IMR-90 (cell line): Measurements from ENCODE around the gene PTRH2. TPM values are rescaled to one million over a fixed set of nuclear protein-coding genes. Genes with fewer than 3 reads are reported as not detected.

Experiments
- ATAC-seq: fragments of 200-7000 bp; cut with Tn5 transposase; 2 replicates; pipeline ENCODE4 v1.9.1; 2020; ENCODE audit warnings: low read depth, mild to moderate bottlenecking, moderate library complexity
- BruUV-seq: library from RNA; stranded (reverse); fragments of 400-500 nt; replicated peaks from 2 replicates; lab custom pipeline; 2021; lab: Mats Ljungman, UMichigan
- CTCF ChIA-PET: fragments of 300-600 bp; formaldehyde crosslinking; extraction: SDS; loops from one replicate; lab custom pipeline; 2021; ENCODE audit warnings: antibody characterized with exemption; lab: Yijun Ruan, JAX
- POLR2A ChIA-PET: fragments of 300-600 bp; sonication (Branson Sonifier 250); formaldehyde crosslinking; loops from one replicate; lab custom pipeline; 2022; ENCODE audit warnings: antibody characterized with exemption; ENCODE audit not compliant: unreplicated experiment; lab: Charles Lee
- DNase-seq: peaks from one replicate; pipeline ENCODE4 v3.0.0; 2013
- H2AFZ ChIP-seq: replicated peaks from 2 replicates; pipeline ENCODE3; 2013; ENCODE audit warnings: low read length, mild to moderate bottlenecking; ENCODE audit not compliant: poor library complexity
- H2AK5ac ChIP-seq: 2 replicates; pipeline ENCODE4 v1.6.1; 2013; ENCODE audit warnings: low read depth, low read length, inconsistent platforms
- H2AK9ac ChIP-seq: replicated peaks from 2 replicates; pipeline ENCODE3; 2013; ENCODE audit warnings: mild to moderate bottlenecking, low read depth, low read length, moderate library complexity; ENCODE audit not compliant: poor library complexity
- H2BK120ac ChIP-seq: 2 replicates; pipeline ENCODE4 v1.6.1; 2013; ENCODE audit warnings: low read depth, low read length, inconsistent platforms
- H2BK15ac ChIP-seq: 3 replicates; pipeline ENCODE4 v1.6.1; 2013; ENCODE audit warnings: low read depth, low read length, inconsistent platforms
- H2BK20ac ChIP-seq: 2 replicates; pipeline ENCODE4 v1.6.1; 2013; ENCODE audit warnings: low read depth, mild to moderate bottlenecking, inconsistent platforms, low read length, moderate library complexity
- H2BK5ac ChIP-seq: 2 replicates; pipeline ENCODE4 v1.6.1; 2013; ENCODE audit warnings: mild to moderate bottlenecking, low read depth, low read length, inconsistent platforms; ENCODE audit not compliant: poor library complexity, severe bottlenecking
- H3K14ac ChIP-seq: replicated peaks from 2 replicates; pipeline ENCODE4 v1.6.1; 2013; ENCODE audit warnings: low read depth, low read length, inconsistent platforms
- H3K18ac ChIP-seq: 2 replicates; pipeline ENCODE4 v1.6.1; 2013; ENCODE audit warnings: low read depth, low read length, control low read depth
- H3K23ac ChIP-seq: 2 replicates; pipeline ENCODE4 v1.6.1; 2013; ENCODE audit warnings: low read depth, low read length, inconsistent platforms
- H3K27ac ChIP-seq: 2 replicates; pipeline ENCODE4 v1.5.1; 2013; ENCODE audit warnings: mild to moderate bottlenecking, control low read depth, low read length; ENCODE audit not compliant: insufficient read depth
- H3K27me3 ChIP-seq: 2 replicates; pipeline ENCODE4 v1.6.1; 2013; ENCODE audit warnings: low read length; ENCODE audit not compliant: control insufficient read depth, insufficient read depth
- H3K36me3 ChIP-seq: 2 replicates; pipeline ENCODE4 v1.6.1; 2013; ENCODE audit warnings: low read length, mixed read lengths; ENCODE audit not compliant: control insufficient read depth, insufficient read depth
- H3K4ac ChIP-seq: 2 replicates; pipeline ENCODE4 v1.6.1; 2013; ENCODE audit warnings: low read depth, low read length, inconsistent platforms
- H3K4me1 ChIP-seq: 2 replicates; pipeline ENCODE4 v1.6.1; 2013; ENCODE audit warnings: low read length, mixed read lengths; ENCODE audit not compliant: control insufficient read depth, insufficient read depth
- H3K4me2 ChIP-seq: 2 replicates; pipeline ENCODE4 v1.6.1; 2013; ENCODE audit warnings: low read depth, mild to moderate bottlenecking, control low read depth, low read length, moderate library complexity
- H3K4me3 ChIP-seq: 2 replicates; pipeline ENCODE4 v1.5.1; 2013; ENCODE audit warnings: low read depth, mild to moderate bottlenecking, control low read depth, low read length, moderate library complexity; ENCODE audit not compliant: insufficient read depth
- H3K56ac ChIP-seq: 2 replicates; pipeline ENCODE4 v1.6.1; 2013; ENCODE audit warnings: low read length, inconsistent platforms; ENCODE audit not compliant: insufficient read depth; ENCODE audit errors: extremely low read depth
- H3K79me1 ChIP-seq, 2 experiments: 2 replicates each; pipeline ENCODE4 v1.6.1; 2013; ENCODE audit warnings: low read length in 2 of 2, inconsistent platforms in 1 of 2, low read depth in 1 of 2
- H3K9ac ChIP-seq: 2 replicates; pipeline ENCODE4 v1.6.1; 2013; ENCODE audit warnings: low read depth, low read length, control low read depth
- H3K9me1 ChIP-seq: 2 replicates; pipeline ENCODE4 v1.6.1; 2013; ENCODE audit warnings: low read length, inconsistent platforms; ENCODE audit not compliant: insufficient read depth
- H3K9me3 ChIP-seq: 2 replicates; pipeline ENCODE4 v1.6.1; 2013; ENCODE audit warnings: low read length; ENCODE audit not compliant: control insufficient read depth, insufficient read depth
- H4K20me1 ChIP-seq: 2 replicates; pipeline ENCODE4 v1.6.1; 2013; ENCODE audit warnings: low read length, inconsistent platforms; ENCODE audit not compliant: insufficient read depth
- H4K5ac ChIP-seq: 2 replicates; pipeline ENCODE4 v1.6.1; 2013; ENCODE audit warnings: mild to moderate bottlenecking, low read depth, low read length, control low read depth
- H4K8ac ChIP-seq, 2 experiments: 2 replicates each; pipeline ENCODE4 v1.6.1; 2013; ENCODE audit warnings: low read depth in 2 of 2, low read length in 2 of 2, control low read depth in 1 of 2, inconsistent platforms in 1 of 2
- H4K91ac ChIP-seq: 2 replicates; pipeline ENCODE4 v1.6.1; 2013; ENCODE audit warnings: low read depth, low read length, inconsistent platforms; ENCODE audit not compliant: insufficient read depth
- BHLHE40 ChIP-seq: fragments of 150-350 bp; IDR thresholded peaks from 2 replicates; pipeline ENCODE4 v1.6.1; 2016; ENCODE audit warnings: mild to moderate bottlenecking, low read depth, low read length
- CEBPB ChIP-seq: IDR thresholded peaks from 2 replicates; pipeline ENCODE4 v1.6.1; 2012; ENCODE audit warnings: low read depth, low read length, improper control_type of control experiment
- CHD1 ChIP-seq: IDR thresholded peaks from 2 replicates; pipeline ENCODE4 v1.6.1; 2012; ENCODE audit warnings: low read depth, low read length, improper control_type of control experiment
- CTCF ChIP-seq: conservative IDR thresholded peaks from 2 replicates; pipeline ENCODE4 v1.5.1; 2012; ENCODE audit warnings: mild to moderate bottlenecking, low read depth, low read length, improper control_type of control experiment
- ELK1 ChIP-seq: fragments of 150-350 bp; IDR thresholded peaks from 2 replicates; pipeline ENCODE4 v1.6.1; 2016; ENCODE audit warnings: low read depth, mild to moderate bottlenecking, low read length, moderate library complexity, borderline replicate concordance
- FOS ChIP-seq: fragments of 150-350 bp; IDR thresholded peaks from 2 replicates; pipeline ENCODE4 v1.6.1; 2016; ENCODE audit warnings: low read depth, low read length
- MAFK ChIP-seq: IDR thresholded peaks from 2 replicates; pipeline ENCODE4 v1.6.1; 2012; ENCODE audit warnings: low read depth, low read length, improper control_type of control experiment
- MAZ ChIP-seq: IDR thresholded peaks from 2 replicates; pipeline ENCODE4 v1.6.1; 2012; ENCODE audit warnings: low read depth, mild to moderate bottlenecking, low read length, improper control_type of control experiment, moderate library complexity, borderline replicate concordance
- MXI1 ChIP-seq: IDR thresholded peaks from 2 replicates; pipeline ENCODE4 v1.6.1; 2012; ENCODE audit warnings: low read depth, mild to moderate bottlenecking, low read length, moderate library complexity, borderline replicate concordance
- POLR2A ChIP-seq: IDR thresholded peaks from 2 replicates; pipeline ENCODE4 v1.6.1; 2012; ENCODE audit warnings: mild to moderate bottlenecking, low read depth, low read length
- RAD21 ChIP-seq: IDR thresholded peaks from 2 replicates; pipeline ENCODE4 v1.6.1; 2012; ENCODE audit warnings: low read length, improper control_type of control experiment
- RCOR1 ChIP-seq: IDR thresholded peaks from 2 replicates; pipeline ENCODE4 v1.6.1; 2012; ENCODE audit warnings: mild to moderate bottlenecking, low read length, improper control_type of control experiment; ENCODE audit not compliant: insufficient replicate concordance
- RFX5 ChIP-seq: IDR thresholded peaks from 2 replicates; pipeline ENCODE4 v1.8.0; 2012; ENCODE audit warnings: low read depth, mild to moderate bottlenecking, low read length, moderate library complexity
- SMC3 ChIP-seq: fragments of 150-350 bp; IDR thresholded peaks from 2 replicates; pipeline ENCODE4 v1.6.1; 2016; ENCODE audit warnings: low read depth, mild to moderate bottlenecking, antibody characterized with exemption, low read length, moderate library complexity
- USF2 ChIP-seq: fragments of 150-350 bp; IDR thresholded peaks from 2 replicates; pipeline ENCODE4 v1.6.1; 2017; ENCODE audit warnings: mild to moderate bottlenecking, antibody characterized with exemption, low read length, low read depth
- WGBS, 2 experiments: methylation state at CpG; one replicate each; pipeline versions ENCODE4 v1.1.5 to v1.1.7; 2013; ENCODE audit warnings: missing lambda C conversion rate in 2 of 2; ENCODE audit not compliant: insufficient read length in 1 of 2; ENCODE audit errors: extremely low coverage in 2 of 2; 5-methylcytosine and 5-hydroxymethylcytosine counted together
- dilution Hi-C: fragments of 300-500 bp; cut with HindIII; formaldehyde crosslinking; loops from one replicate; pipeline ENCODE4 v1.14.3; 2018; ENCODE audit warnings: low sequenced_read_pairs; ENCODE audit not compliant: unreplicated experiment
- in situ Hi-C: fragments of 300-500 bp; cut with MboI; formaldehyde crosslinking; loops from 3 replicates; pipeline ENCODE4 v1.14.3; 2019; ENCODE audit warnings: low sequenced_read_pairs, inconsistent platforms, mixed read lengths
- intact Hi-C: fragments of 100-400 bp; cut with micrococcal nuclease; formaldehyde crosslinking; loops from 2 replicates; pipeline ENCODE4 v1.10.0; 2022
- polyA plus RNA-seq, 3 experiments: library from polyadenylated mRNA; depleted of rRNA; stranded (reverse); fragments of >200 nt; gene quantifications; 2 replicates each; pipeline ENCODE4 v1.2.3, GENCODE V29; 2012; ENCODE audit warnings: low replicate concordance in 1 of 3
- total RNA-seq: library from RNA; depleted of rRNA; stranded (reverse); fragments of >200 nt; gene quantifications from 2 replicates; pipeline ENCODE4 v1.2.3, GENCODE V29; 2012

PTRH2 gene
- total and polyA plus RNA-seq, 2 of the 4 experiments (the other 2 are of a cell fraction), result 24.9 to 49.7 TPM

- Histone ChIP-seq H2BK15ac (no peak overlapping the region), H2AK5ac (no peak overlapping the region), H3K9ac (no peak overlapping the region), H3K9me3 (no peaks in the 10 kb centered on the region), H3K4me3 (no peak overlapping the region), H3K36me3 (peaks cover 30% of the 10 kb centered on the region), H4K91ac (no peak overlapping the region), H3K79me1 (peaks cover 30 to 67% of the 10 kb centered on the region in 2 experiments), H3K18ac (no peak overlapping the region), H3K23ac (no peak overlapping the region), H3K4me1 (no peaks in the 10 kb centered on the region), H2BK20ac (no peak overlapping the region), H3K27ac (no peak overlapping the region), H3K4me2 (no peak overlapping the region), H2AFZ (no peak overlapping the region), H3K9me1 (peaks cover 13% of the 10 kb centered on the region; the same call in 1 of the 2 replicates), H2BK5ac (no peak overlapping the region), H4K5ac (no peak overlapping the region), H4K20me1 (peaks cover 79% of the 10 kb centered on the region), H2BK120ac (no peak overlapping the region), H2AK9ac (no peak overlapping the region), H3K14ac (no peak overlapping the region), H3K4ac (no peak overlapping the region), H3K56ac (no peak overlapping the region), H3K27me3 (no peaks in the 10 kb centered on the region), H4K8ac (no peak overlapping the region)
- ATAC-seq, result no peak
- ChIA-PET CTCF (no interaction called here), POLR2A (no interaction called here)
- intact Hi-C loops, result no loop called here
- WGBS, 2 experiments, result no CpG with 5 or more reads among the region's 6 CpGs
- no peak for DNase-seq
- in situ Hi-C loops, result no loop called here
- dilution Hi-C loops, result no loop called here
- BruUV-seq, result no TSS peak
- TF ChIP-seq CTCF (no peak), RCOR1 (no peak), BHLHE40 (no peak), CHD1 (no peak), RAD21 (no peak), MXI1 (no peak), RFX5 (no peak), SMC3 (no peak), FOS (no peak), CEBPB (no peak), ELK1 (no peak), MAFK (no peak), MAZ (no peak), POLR2A (no peak), USF2 (no peak)
Observed at GRCh38 chr17:59699786-59700185, 7.4 kb downstream of the PTRH2 start.
